ENCODE measurements around the gene BCL11A.

The BCL11A gene

GRCh38 chr2:60476206-60476954 is 77.1 kb downstream of the BCL11A start:
- DNase-seq (ENCODE audit: low read depth in 2 of 2), result no peak
- TF ChIP-seq, protein P1, sequence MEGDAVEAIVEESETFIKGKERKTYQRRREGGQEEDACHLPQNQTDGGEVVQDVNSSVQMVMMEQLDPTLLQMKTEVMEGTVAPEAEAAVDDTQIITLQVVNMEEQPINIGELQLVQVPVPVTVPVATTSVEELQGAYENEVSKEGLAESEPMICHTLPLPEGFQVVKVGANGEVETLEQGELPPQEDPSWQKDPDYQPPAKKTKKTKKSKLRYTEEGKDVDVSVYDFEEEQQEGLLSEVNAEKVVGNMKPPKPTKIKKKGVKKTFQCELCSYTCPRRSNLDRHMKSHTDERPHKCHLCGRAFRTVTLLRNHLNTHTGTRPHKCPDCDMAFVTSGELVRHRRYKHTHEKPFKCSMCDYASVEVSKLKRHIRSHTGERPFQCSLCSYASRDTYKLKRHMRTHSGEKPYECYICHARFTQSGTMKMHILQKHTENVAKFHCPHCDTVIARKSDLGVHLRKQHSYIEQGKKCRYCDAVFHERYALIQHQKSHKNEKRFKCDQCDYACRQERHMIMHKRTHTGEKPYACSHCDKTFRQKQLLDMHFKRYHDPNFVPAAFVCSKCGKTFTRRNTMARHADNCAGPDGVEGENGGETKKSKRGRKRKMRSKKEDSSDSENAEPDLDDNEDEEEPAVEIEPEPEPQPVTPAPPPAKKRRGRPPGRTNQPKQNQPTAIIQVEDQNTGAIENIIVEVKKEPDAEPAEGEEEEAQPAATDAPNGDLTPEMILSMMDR (IDR thresholded peaks at IDR 0.05; ENCODE audit: low read depth, low read length), result no peak
- H3K4me3 ChIP-seq (replicated peaks in 1 of 2; ENCODE audit: low read depth in 2 of 2, low read length in 2 of 2), result no peak overlapping the region

GRCh38 chr2:60475123-60475830 is 78.2 kb downstream of the BCL11A start:
- no peak for DNase-seq (ENCODE audit: low read depth in 2 of 2)
- H3K4me3 ChIP-seq (replicated peaks in 1 of 2; ENCODE audit: low read depth in 2 of 2, low read length in 2 of 2), result no peak overlapping the region
- TF ChIP-seq, protein P1 (IDR thresholded peaks at IDR 0.05; ENCODE audit: low read depth, low read length), result no peak

DNA sequence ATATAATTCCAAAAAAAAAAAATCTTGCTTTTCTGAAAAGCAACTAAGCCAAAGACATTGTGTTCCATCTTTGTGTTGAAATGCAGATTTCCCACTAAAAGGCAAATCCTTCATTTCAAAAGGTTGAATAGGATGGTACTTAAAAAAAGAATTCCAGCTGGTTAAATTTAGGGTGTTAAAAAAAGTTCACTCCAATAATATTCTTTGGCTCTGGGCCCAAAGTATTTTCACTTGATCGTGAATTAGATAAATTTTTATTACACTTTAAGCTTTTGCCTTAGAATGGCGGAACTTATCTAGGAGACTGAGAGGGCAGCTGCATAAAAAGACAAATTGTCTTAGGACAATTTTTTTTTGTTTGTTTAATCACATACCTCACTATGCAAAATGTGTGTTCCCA is 79.2 kb downstream of the BCL11A start:
- no peak for DNase-seq (ENCODE audit: low read depth in 2 of 2)
- TF ChIP-seq, protein P1 (IDR thresholded peaks at IDR 0.05; ENCODE audit: low read depth, low read length), result no peak
- no peak overlapping the region for H3K4me3 ChIP-seq (replicated peaks in 1 of 2; ENCODE audit: low read depth in 2 of 2, low read length in 2 of 2)

DNA sequence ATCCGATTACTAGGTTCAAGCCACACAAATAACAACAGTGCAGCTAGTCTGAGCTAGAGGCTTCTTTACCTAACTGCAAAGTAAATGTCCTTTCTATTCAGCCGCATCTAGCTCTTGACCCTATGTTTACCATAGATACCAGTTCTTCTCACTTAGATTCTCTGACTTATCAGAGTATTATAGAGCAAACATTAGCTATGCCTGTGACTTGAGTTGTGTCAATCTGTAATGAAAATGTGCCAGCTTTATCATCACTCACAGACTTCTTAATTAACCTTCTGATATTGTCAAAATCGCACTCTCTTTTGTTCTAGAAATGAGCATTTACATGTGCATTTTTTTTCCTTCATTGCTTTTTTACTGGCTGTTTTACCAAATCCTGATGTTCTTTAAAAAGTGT is 79.9 kb downstream of the BCL11A start:
- TF ChIP-seq, protein P1 (IDR thresholded peaks at IDR 0.05; ENCODE audit: low read depth, low read length), result no peak
- H3K4me3 ChIP-seq (replicated peaks in 1 of 2; ENCODE audit: low read depth in 2 of 2, low read length in 2 of 2), result no peak overlapping the region
- DNase-seq (ENCODE audit: low read depth in 2 of 2), result no peak

- H3K4me3 ChIP-seq (replicated peaks in 1 of 2; ENCODE audit: low read depth in 2 of 2, low read length in 2 of 2), result no peak overlapping the region
- TF ChIP-seq, protein P1 (IDR thresholded peaks at IDR 0.05; ENCODE audit: low read depth, low read length), result no peak
- no peak for DNase-seq (ENCODE audit: low read depth in 2 of 2)
Observed at GRCh38 chr2:60472663-60473289, 80.7 kb downstream of the BCL11A start.

- TF ChIP-seq, protein P1 (IDR thresholded peaks at IDR 0.05; ENCODE audit: low read depth, low read length), result no peak
- H3K4me3 ChIP-seq (replicated peaks in 1 of 2; ENCODE audit: low read depth in 2 of 2, low read length in 2 of 2), result no peak overlapping the region
- DNase-seq (ENCODE audit: low read depth in 2 of 2), result no peak
Observed at GRCh38 chr2:60472041-60472440, 81.4 kb downstream of the BCL11A start.

Measured in cardiac fibroblast (primary cell).